Stimulated activated CD8-positive, alpha-beta memory T cell treated with anti-CD3 and anti-CD28 coated beads, Interleukin-4, amount 100 ng/mL, for 4 hours (primary cell): ENCODE measurements around the gene DLGAP3.

Experiments used
- DNase-seq, 2 donors: peaks; one replicate each; pipeline ENCODE4 v3.0.0-alpha.2; 2020; ENCODE audit warnings: low read depth in 2 of 2, low spot score in 1 of 2

Gene DLGAP3

DNA sequence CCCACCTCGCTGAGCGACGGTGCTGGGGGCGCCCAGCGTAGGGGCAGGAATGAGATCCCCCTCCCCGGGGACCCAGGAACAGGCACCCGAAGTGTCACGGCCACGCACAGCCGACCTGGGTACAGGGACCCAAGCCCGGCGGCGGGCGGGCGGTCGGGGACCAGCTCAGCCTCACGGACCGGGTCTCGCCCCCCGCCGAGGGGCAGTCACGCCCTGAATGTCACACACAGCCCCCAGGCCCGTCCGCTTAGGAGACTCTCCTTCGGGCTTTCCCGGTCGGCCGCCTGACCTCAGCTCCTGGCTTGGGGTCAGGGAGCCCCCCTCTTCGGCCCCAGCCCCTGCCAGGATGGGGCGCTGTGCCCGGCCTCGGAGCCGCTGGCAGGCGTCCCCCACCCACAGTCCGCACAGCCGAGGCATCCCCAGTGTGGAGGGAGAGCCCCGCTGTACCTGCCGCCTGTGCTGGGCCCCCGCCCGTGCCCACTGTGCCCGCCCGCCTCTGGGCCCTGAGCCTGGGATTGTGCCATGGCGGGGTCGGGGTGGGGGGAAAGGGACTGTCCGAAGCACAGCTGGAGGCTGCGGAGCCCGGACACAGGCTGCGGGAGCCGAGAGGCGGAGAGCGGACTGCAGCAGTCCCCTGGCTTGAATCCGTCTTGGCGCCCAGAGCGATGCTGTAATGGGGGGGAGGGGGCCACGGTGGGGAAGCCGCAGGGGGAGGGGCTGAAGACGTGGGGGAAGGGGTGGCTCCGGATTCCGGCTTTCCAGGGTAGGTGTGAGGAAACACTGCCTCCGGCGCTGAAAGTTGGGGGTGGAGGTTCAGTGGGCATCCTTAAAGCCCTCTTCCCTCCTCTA, 627 bp upstream of the DLGAP3 start:
- no peak for DNase-seq

GRCh38 chr1:34928699-34929496, 552 bp downstream of the DLGAP3 start:
- no peak for DNase-seq

DNA sequence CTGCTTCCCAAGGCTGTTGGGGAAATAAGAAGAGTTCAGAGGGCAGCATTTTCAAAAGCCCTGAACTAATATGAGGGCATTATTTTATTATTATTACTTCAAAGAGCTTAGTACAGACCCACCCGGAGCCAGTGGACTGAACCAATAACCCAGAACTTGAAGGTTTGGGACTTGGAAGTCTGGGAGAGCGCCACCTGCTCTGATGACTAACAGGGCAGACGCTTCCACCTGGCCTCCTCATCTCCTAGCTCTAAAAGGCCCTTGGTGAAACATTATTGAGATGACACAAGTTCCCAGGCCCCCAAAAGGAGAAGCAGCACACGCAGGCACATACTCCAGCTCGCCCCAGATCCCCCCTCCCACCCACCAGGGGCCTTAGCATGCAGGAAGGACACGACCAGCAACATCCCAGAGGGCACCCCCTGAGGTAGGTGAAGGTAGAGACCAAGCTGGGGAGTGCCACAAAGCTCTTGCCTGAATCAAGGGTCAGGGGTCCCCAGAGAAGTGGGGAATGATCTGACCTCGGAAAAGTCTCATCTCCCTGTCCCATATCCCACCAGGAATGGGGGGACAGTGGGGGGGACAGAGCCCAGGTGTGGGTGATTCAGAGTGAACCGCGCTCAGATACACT, 1.3 kb downstream of the DLGAP3 start:
- no peak for DNase-seq

- no peak for DNase-seq
Observed at GRCh38 chr1:34927316-34927715, 2.1 kb downstream of the DLGAP3 start.

- DNase-seq, result no peak
Observed at GRCh38 chr1:34926894-34927293, 2.6 kb downstream of the DLGAP3 start.

- no peak for DNase-seq
Observed at GRCh38 chr1:34926156-34926555, 3.3 kb downstream of the DLGAP3 start.

- DNase-seq, result no peak
Observed at GRCh38 chr1:34925730-34926129, 3.7 kb downstream of the DLGAP3 start.

DNA sequence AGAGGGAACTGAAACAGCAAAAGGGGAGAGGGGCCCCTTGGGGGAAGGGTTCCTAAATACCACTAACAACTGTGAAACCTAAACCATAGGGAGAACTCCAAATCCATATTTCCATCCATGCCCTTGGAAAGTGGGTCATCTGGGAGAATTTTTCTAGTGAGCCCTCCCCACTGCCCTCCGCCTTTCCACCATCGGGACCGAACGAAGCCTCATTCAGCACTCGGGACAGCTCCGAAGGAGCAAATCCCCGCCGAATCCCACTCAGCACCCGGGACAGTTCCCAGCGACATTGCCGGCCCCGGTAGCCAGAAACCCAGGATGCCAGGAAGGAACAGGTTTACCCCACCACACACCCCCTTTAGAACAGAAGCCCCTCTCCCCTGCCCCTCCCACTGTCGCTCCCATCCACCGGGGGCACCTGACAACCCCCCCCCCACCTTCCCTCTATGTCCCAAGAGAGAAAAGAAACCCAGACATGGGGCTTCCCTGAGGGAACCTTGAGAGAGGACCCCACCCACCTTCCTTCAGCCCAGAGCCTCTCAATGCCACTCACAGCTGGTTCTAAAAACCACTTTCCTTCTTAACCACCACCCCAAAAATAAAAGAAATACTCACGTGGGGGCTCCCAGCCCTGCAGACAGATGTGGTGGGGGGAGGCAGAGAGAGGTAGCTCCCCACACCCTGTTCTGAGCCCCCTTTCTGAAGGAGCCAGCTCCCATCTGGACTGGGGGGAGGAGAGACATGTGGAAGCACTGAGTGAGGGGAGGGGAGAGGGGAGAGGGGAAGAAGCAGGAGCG, 4.5 kb downstream of the DLGAP3 start:
- no peak for DNase-seq

GRCh38 chr1:34923490-34923889, 6.0 kb downstream of the DLGAP3 start:
- no peak for DNase-seq

DNA sequence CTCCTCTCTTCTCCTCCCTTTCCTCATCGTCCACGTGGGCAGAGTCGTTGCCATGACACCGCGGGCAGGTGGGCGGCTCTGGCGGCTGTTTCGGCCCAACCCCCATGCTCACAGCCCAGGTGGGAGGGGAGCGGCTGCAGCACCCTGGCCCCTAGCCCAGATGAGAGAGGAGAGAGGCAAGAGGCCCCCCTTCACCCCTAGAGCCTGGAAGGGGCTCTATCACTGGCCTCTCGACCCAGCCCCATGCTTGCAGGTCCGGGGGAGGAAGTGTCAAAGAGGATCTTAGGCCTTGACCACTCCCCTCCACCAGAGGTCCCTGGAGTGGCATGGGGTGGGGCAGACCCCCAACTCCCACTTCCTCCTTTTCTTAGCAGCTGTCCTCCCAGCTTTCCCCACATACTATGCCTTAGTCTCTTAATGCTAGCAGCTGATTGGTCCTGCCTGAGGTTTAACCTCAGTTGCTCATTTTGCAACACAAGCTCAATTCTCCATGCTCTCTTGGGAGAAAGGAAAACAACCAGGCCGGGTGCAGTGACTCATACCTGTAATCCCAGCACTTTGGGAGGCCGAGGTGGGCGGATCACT, 10.4 kb downstream of the DLGAP3 start:
- no peak for DNase-seq

GRCh38 chr1:34918386-34918976, 11.0 kb downstream of the DLGAP3 start:
- no peak for DNase-seq

DNA sequence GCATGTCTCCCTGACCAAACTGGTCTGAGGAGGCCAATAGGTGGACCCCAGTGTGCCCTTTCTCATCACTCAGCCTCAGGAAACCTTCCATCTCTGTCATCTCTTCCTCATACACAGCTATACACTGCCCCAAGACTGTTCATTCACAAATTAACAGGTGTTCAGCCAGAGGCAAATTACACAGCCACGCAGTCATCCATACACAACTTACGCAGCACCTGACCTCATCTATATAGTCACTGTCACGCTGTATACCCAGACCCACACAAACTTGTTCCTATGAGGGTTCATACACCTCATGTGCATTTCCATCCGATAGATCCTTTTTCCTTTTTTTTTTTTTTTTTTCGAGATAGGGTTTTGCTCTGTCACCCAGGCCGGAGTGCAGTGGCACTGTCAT, 12.4 kb downstream of the DLGAP3 start:
- no peak for DNase-seq

DNA sequence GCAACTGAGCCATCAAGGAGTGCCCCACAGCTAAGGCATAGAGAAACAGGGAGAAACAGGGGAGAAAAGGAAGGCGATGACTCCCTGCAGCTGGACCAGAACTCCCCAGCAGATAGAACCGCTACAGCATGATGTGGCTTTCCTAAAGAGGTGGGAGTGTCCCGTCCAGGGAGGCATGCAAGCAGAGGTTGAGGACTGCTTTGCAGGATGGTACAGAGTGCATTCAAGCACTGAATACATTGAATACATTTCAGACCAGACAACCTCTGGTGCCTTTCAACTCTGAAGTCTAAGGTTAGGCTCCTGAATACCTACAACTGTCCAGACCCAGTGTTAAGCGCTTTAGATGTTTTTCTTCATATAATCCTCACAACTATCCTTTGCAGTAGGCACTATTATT, 13.3 kb downstream of the DLGAP3 start:
- no peak for DNase-seq

GRCh38 chr1:34915521-34915920, 13.9 kb downstream of the DLGAP3 start:
- no peak for DNase-seq

GRCh38 chr1:34914958-34915357, 14.5 kb downstream of the DLGAP3 start:
- no peak for DNase-seq

- no peak for DNase-seq
Observed at GRCh38 chr1:34911465-34911864, 18.0 kb downstream of the DLGAP3 start.

GRCh38 chr1:34910425-34910824, 19.0 kb downstream of the DLGAP3 start:
- DNase-seq, result no peak

GRCh38 chr1:34908369-34908768, 21.1 kb downstream of the DLGAP3 start:
- no peak for DNase-seq

DNA sequence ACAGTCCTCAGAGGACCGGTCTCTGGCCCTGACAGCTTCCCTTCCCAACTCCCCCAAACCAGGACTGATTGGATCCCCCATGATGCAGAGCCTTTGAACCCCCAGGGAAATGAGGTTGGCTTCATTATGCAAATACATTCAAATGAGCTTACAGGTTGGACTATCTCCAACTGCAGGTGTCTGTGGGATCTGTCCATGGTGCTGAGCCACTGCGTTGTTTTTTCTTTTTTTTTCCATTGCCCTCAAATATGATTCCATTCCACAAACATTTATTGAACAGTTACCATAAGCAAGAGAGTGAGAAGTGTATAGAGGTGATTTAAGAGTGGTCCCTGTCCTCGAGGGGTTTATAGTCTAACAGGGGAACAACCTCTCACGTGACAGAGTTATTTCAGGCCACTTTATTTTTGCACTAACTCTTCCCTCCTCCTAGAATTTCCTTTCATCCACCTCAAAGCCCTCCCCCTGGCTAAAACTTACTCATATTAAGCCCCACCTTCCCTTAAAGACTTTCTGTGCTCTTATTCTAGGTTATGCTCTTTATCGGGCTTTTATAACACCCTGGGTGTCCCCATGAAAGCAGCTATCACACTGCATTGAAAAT, 21.9 kb downstream of the DLGAP3 start:
- DNase-seq, result no peak

DNA sequence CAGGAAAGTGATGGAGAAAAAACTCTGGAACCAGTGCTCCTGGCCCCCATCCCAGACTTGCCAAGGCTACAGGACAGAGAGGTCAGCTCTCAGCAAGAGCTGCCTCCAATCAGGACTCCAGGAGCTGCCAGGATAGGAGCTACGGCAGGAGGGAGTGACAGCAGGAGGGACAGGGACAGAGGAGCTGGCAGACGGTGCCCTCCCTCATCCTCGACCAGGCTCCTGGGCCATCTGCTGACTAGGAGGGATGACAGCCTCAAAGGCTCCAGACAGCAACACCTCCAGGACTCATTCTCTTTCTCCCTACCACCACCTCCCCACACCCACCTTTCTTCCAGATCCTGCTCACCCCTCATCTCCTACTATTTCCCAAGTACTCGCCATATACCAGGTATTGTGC, 22.7 kb downstream of the DLGAP3 start:
- DNase-seq, result no peak
